WTC11 (cell line): ENCODE data around the gene TMA16.

ENCODE experiments used
- CTCF ChIP-seq: fragments of 200-600 bp; IDR thresholded peaks from 2 replicates; pipeline ENCODE4 v1.8.0; 2022; ENCODE audit warnings: antibody characterized with exemption
- HMGA2 ChIP-seq: fragments of 250-450 bp; sonication (Bioruptor Pico); IDR thresholded peaks from 2 replicates; pipeline ENCODE4 v1.4.0; 2021; ENCODE audit warnings: mild to moderate bottlenecking, moderate library complexity
- JUN ChIP-seq: sonication (generic); formaldehyde crosslinking; IDR thresholded peaks from 2 replicates; pipeline ENCODE4 v1.8.0; 2023; ENCODE audit warnings: mild to moderate bottlenecking, missing genetic modification reagents
- MYBL2 ChIP-seq: sonication (generic); formaldehyde crosslinking; IDR thresholded peaks from 2 replicates; pipeline ENCODE4 v1.8.1; 2023; ENCODE audit warnings: mild to moderate bottlenecking, moderate library complexity, missing genetic modification reagents
- NR1H2 ChIP-seq: sonication (generic); formaldehyde crosslinking; IDR thresholded peaks from 2 replicates; pipeline ENCODE4 v1.9.0; 2021; ENCODE audit warnings: mild to moderate bottlenecking, moderate library complexity, missing genetic modification reagents
- TEAD4 ChIP-seq: sonication (generic); formaldehyde crosslinking; IDR thresholded peaks from 2 replicates; pipeline ENCODE4 v1.8.0; 2022; ENCODE audit warnings: mild to moderate bottlenecking, missing genetic modification reagents
- TF ChIP-seq, protein P1 (sequence below): sonication (generic); formaldehyde crosslinking; IDR thresholded peaks from 2 replicates; pipeline ENCODE4 v1.8.0; 2022; ENCODE audit warnings: missing genetic modification reagents

- TF ChIP-seq, protein P1, sequence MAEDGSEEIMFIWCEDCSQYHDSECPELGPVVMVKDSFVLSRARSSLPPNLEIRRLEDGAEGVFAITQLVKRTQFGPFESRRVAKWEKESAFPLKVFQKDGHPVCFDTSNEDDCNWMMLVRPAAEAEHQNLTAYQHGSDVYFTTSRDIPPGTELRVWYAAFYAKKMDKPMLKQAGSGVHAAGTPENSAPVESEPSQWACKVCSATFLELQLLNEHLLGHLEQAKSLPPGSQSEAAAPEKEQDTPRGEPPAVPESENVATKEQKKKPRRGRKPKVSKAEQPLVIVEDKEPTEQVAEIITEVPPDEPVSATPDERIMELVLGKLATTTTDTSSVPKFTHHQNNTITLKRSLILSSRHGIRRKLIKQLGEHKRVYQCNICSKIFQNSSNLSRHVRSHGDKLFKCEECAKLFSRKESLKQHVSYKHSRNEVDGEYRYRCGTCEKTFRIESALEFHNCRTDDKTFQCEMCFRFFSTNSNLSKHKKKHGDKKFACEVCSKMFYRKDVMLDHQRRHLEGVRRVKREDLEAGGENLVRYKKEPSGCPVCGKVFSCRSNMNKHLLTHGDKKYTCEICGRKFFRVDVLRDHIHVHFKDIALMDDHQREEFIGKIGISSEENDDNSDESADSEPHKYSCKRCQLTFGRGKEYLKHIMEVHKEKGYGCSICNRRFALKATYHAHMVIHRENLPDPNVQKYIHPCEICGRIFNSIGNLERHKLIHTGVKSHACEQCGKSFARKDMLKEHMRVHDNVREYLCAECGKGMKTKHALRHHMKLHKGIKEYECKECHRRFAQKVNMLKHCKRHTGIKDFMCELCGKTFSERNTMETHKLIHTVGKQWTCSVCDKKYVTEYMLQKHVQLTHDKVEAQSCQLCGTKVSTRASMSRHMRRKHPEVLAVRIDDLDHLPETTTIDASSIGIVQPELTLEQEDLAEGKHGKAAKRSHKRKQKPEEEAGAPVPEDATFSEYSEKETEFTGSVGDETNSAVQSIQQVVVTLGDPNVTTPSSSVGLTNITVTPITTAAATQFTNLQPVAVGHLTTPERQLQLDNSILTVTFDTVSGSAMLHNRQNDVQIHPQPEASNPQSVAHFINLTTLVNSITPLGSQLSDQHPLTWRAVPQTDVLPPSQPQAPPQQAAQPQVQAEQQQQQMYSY: no peak
- no peak for TF ChIP-seq NR1H2 (CRISPR knock-in tag)
- TF ChIP-seq JUN (CRISPR knock-in tag): no peak
- TF ChIP-seq CTCF: no peak
- TF ChIP-seq MYBL2 (CRISPR knock-in tag): no peak
- no peak for TF ChIP-seq TEAD4 (CRISPR knock-in tag)
- TF ChIP-seq HMGA2 (CRISPR knock-in tag): no peak
These were observed 61.7 kb downstream of the TMA16 start for GRCh38 chr4:163556177-163556576.
